Gastrocnemius medialis (tissue), 4 donors: Measurements from ENCODE around the gene PRUNE2. TPM values are rescaled to one million over a fixed set of nuclear protein-coding genes. Genes with fewer than 3 reads are reported as not detected.

Experiments used
- ATAC-seq, 2 donors: fragments of 150-250 bp; one replicate each; pipeline ENCODE4 v1.9.1; 2016
- DNase-seq, 2 donors: peaks; one replicate each; pipeline ENCODE4 v3.0.0-alpha.2; 2019
- H3K27ac ChIP-seq, 4 donors: fragments of 200-600 bp; sonication (generic); 1 replicate in 1 of 4; 2 replicates in 3 of 4; pipeline ENCODE4 v1.5.1; 2016 to 2018; ENCODE audit warnings: mild to moderate bottlenecking in 2 of 4, moderate library complexity in 1 of 4
- H3K27me3 ChIP-seq, 3 donors: fragments of 200-600 bp; sonication (generic) in 2 of 3; 1 replicate in 1 of 3; 2 replicates in 2 of 3; pipeline versions ENCODE4 v1.5.1 to v1.6.0; 2016 to 2019; ENCODE audit warnings: mild to moderate bottlenecking in 1 of 3, moderate library complexity in 1 of 3
- H3K36me3 ChIP-seq, 2 donors: fragments of 200-600 bp; sonication (generic) in 1 of 2; one replicate each; pipeline ENCODE4 v1.5.1; 2017 to 2018
- H3K4me1 ChIP-seq, 2 donors: fragments of 200-600 bp; sonication (generic) in 1 of 2; one replicate each; pipeline ENCODE4 v1.5.1; 2016 to 2017; ENCODE audit warnings: mild to moderate bottlenecking in 2 of 2
- H3K4me3 ChIP-seq, 4 donors: fragments of 200-600 bp; sonication (generic) in 3 of 4; 1 replicate in 1 of 4; 2 replicates in 3 of 4; pipeline ENCODE4 v1.5.1; 2016 to 2019; ENCODE audit warnings: mild to moderate bottlenecking in 2 of 4
- H3K9me3 ChIP-seq, 3 donors: fragments of 200-600 bp; sonication (generic) in 2 of 3; 1 replicate in 1 of 3; 2 replicates in 2 of 3; pipeline ENCODE4 v1.5.1; 2016 to 2019
- CTCF ChIP-seq, 5 experiments: fragments of 450-650 bp in 3 of 5; fragments of 200-600 bp in 2 of 5; sonication (generic) in 2 of 5; IDR thresholded peaks in 4 of 5; conservative IDR thresholded peaks in 1 of 5; 1 replicate in 4 of 5; 2 replicates in 1 of 5; pipeline ENCODE4 v1.5.1; 2016 to 2019; ENCODE audit warnings: antibody characterized with exemption in 5 of 5, mild to moderate bottlenecking in 3 of 5, moderate library complexity in 3 of 5
- POLR2A ChIP-seq, 2 donors: fragments of 450-650 bp; IDR thresholded peaks; one replicate each; pipeline ENCODE4 v1.6.1; 2017; ENCODE audit warnings: antibody characterized with exemption in 2 of 2, mild to moderate bottlenecking in 2 of 2, moderate library complexity in 2 of 2
- in situ Hi-C, 4 donors: fragments of 200-750 bp; cut with MboI; loops; one replicate each; pipeline versions ENCODE4 v1.15.0 to v1.8.0; 2017; ENCODE audit warnings: low sequenced_read_pairs in 4 of 4
- intact Hi-C: fragments of 100-400 bp; cut with DNase I; formaldehyde crosslinking; loops from one replicate; pipeline ENCODE4 v1.15.1; 2023; ENCODE audit warnings: low total_unique reads
- total RNA-seq, 4 donors: library from RNA; depleted of rRNA; stranded (reverse); fragments of >200 nt; gene quantifications; one replicate each; pipeline versions ENCODE4 v1.1.0 to v1.2.3, GENCODE V29; 2016

Gene PRUNE2
- total RNA-seq, 4 donors from 2014 or later: 1.6 to 43.5 (median 11.0) TPM

DNA sequence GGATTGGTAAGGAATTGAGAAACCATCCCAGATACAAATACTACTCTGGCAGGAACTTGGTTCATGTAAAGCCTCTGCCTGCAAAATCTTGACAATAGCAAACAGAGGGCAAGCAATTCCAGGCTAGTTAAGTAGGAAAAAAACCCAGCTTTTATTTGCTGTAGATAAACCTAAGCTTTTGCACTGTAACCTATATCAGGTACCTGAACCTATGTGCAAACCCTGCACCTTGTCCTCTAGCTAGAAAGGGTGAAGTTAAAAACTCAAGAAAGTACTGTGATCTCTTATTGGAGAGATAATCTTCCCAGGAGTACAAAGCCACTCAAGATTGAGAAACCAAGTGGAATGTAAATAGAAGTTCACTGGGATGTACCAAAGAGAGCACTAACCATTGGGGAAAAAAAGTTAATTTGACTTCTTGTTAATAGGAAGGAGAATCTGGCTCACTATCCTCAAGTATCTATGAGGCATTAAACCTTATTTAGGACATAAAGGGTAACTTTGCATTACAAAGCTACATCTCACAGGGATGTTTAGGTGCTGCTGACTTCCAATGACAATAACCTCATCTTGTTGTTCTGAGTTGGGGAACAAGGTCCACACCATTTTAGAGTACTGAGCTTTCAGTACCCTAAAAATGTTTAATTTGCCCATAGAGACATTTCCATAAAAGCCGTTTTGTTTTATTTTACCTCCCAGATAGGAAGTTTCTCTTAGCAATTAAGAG lies 215.5 kb downstream of the PRUNE2 start:
- H3K27me3 ChIP-seq: peaks cover 5 to 18% (median 6%) of the 10 kb centered on the region in 3 donors
- H3K4me3 ChIP-seq: no peak overlapping the region
- H3K27ac ChIP-seq: no peak overlapping the region
- no peak for ATAC-seq
- in situ Hi-C loops: loop anchor here in 1 of 4 donors (10.0 kb wide), 1 partner anchor 56 kb away; no protein-coding TSS in a partner anchor
- H3K4me1 ChIP-seq: no peaks in the 10 kb centered on the region
- intact Hi-C loops: no loop called here
- TF ChIP-seq POLR2A (IDR thresholded peaks at IDR 0.05): no peak
- TF ChIP-seq CTCF (IDR thresholded peaks at IDR 0.05 in 4 of 5, conservative IDR thresholded peaks at IDR 0.05 in 1 of 5): no peak
- no peaks in the 10 kb centered on the region for H3K36me3 ChIP-seq
- no peak for DNase-seq
- H3K9me3 ChIP-seq: no peaks in the 10 kb centered on the region

GRCh38 chr9:76688471-76689238 lies 217.3 kb downstream of the PRUNE2 start:
- no peaks in the 10 kb centered on the region for H3K4me1 ChIP-seq
- H3K9me3 ChIP-seq: no peaks in the 10 kb centered on the region
- intact Hi-C loops (no loop called here), in situ Hi-C loops (no loop called here)
- H3K27ac ChIP-seq: no peak overlapping the region
- H3K36me3 ChIP-seq: no peaks in the 10 kb centered on the region
- DNase-seq (no peak), ATAC-seq (no peak)
- no peak overlapping the region for H3K4me3 ChIP-seq
- H3K27me3 ChIP-seq: peaks cover 5 to 14% (median 6%) of the 10 kb centered on the region in 3 donors
- TF ChIP-seq POLR2A (IDR thresholded peaks at IDR 0.05) (no peak), CTCF (IDR thresholded peaks at IDR 0.05 in 4 of 5, conservative IDR thresholded peaks at IDR 0.05 in 1 of 5) (no peak)

DNA sequence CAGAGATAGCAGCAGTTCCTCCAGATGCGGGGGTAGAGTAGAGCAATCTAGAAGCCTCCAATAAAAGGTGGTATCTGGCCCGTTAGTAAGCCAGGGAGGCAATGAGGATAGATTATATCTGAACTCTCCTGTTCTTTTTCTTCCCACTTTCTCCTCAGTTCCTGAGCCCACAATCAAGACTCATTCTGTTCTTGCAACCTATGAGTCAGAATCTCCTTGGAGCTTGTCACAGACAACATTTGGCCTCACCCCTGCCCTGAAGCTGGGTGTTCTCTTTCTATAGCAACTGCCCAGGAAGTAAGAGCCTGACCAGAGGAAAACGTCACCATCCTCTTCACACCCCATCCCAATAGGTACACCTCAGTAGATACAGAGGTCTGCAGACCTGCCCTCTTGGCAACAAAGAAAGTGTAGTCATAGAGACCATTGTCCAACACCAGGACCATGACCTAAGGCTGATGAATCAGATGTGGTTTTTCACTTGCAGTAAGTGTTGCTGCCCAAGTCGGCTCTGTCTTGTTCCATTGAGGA lies 218.0 kb downstream of the PRUNE2 start:
- no peak overlapping the region for H3K4me3 ChIP-seq

DNA sequence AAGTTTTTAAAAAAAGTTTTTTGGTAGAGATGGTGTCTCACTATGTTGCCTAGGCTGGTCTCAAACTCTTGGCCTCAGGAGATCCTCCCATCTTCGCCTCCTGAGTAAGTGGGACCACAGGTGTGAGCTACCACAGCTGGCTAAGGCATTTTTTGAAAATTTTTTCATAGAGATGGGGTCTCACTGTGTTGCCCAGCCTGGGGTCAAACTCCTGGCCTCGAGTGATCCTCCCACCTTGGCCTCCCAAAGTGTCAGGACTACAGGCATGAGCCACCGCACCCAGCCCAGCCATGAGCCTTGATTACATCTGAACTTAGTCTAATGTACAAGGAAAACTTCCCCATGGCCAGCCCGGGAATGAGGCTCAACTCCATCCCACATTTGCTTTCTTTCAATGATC lies 219.2 kb downstream of the PRUNE2 start:
- Histone ChIP-seq H3K36me3 (no peaks in the 10 kb centered on the region), H3K27ac (no peak overlapping the region), H3K27me3 (peaks cover 0 to 9% (median 6%) of the 10 kb centered on the region in 3 donors), H3K4me1 (no peaks in the 10 kb centered on the region), H3K4me3 (no peak overlapping the region), H3K9me3 (no peaks in the 10 kb centered on the region)
- in situ Hi-C loops: no loop called here
- no peak for TF ChIP-seq POLR2A (IDR thresholded peaks at IDR 0.05)
- no peak for TF ChIP-seq CTCF (IDR thresholded peaks at IDR 0.05 in 4 of 5, conservative IDR thresholded peaks at IDR 0.05 in 1 of 5)
- DNase-seq (no peak), ATAC-seq (no peak)
- intact Hi-C loops: no loop called here

More for the DNA sequence above, 218.0 kb downstream of the PRUNE2 start:
- no peak for ATAC-seq
- Histone ChIP-seq H3K9me3 (no peaks in the 10 kb centered on the region), H3K27me3 (peaks cover 5 to 13% (median 6%) of the 10 kb centered on the region in 3 donors), H3K4me1 (no peaks in the 10 kb centered on the region), H3K36me3 (no peaks in the 10 kb centered on the region), H3K27ac (no peak overlapping the region)
- in situ Hi-C loops (no loop called here), intact Hi-C loops (no loop called here)
- TF ChIP-seq CTCF (IDR thresholded peaks at IDR 0.05 in 4 of 5, conservative IDR thresholded peaks at IDR 0.05 in 1 of 5) (no peak), POLR2A (IDR thresholded peaks at IDR 0.05) (no peak)
- no peak for DNase-seq
